Activated naive CD4-positive, alpha-beta T cell treated with anti-CD3 and anti-CD28 coated beads, Interleukin-2, amount 50 U/mL, for 24 hours (primary cell): ENCODE results near the gene MT3.
"Not testable (repeated sequence)": the region's sequence is repeated elsewhere in the genome, so short reads cannot be mapped to it uniquely, and the experiment has no call there.

Source experiments
- H3K27ac Mint-ChIP-seq: one replicate; pipeline ENCODE4 v1.8.0; 2021; ENCODE audit warnings: mild to moderate bottlenecking, mixed read lengths
- H3K27me3 Mint-ChIP-seq: one replicate; pipeline ENCODE4 v1.8.0; 2021; ENCODE audit warnings: mixed read lengths
- H3K36me3 Mint-ChIP-seq: one replicate; pipeline ENCODE4 v1.8.0; 2021; ENCODE audit warnings: mixed read lengths
- H3K4me1 Mint-ChIP-seq: one replicate; pipeline ENCODE4 v1.8.0; 2021; ENCODE audit warnings: mixed read lengths
- H3K4me3 Mint-ChIP-seq: one replicate; pipeline ENCODE4 v1.8.0; 2021; ENCODE audit warnings: mild to moderate bottlenecking, mixed read lengths
- H3K9me3 Mint-ChIP-seq: one replicate; pipeline ENCODE4 v1.8.0; 2021; ENCODE audit warnings: mixed read lengths

Gene MT3

DNA sequence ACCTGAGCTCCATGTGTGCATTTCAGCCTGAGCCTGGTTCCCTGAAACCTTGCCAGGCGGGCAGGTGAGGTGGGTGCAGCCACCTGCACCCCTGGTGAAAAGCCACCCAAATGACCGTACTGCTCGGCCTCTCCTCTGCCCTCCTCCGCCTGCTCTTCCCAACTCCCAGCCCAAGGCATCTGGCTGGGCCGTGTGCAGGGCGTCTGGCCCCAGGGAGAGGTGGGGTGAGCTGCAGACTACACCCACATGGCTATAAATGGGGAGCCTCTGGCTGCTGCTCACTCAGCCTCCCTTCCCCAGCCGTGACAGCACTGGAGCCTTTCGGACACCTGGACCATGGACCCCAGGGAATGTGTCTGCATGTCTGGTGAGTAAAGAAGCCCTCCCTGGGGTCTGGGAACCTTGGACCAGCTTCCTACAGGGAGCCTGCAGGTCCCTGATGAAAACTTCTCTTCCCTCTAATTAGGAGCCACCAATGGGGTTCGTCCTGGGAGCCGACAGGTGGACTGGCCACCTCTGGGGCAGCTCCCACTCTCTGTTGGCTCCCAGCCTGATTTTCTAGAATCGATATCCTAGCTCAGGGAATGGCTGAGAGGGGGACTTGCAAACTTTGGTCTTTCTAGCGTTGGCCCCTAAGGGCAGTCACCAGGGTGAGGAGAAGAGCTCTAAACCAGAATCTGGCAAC, 24.4 kb upstream of the MT3 start, which contains the start of gene MT4:
TSS of gene MT4 (plus strand) at position 281 of the 685 bp plus-strand sequence. CDS start at position 337, 56 bp downstream.
- peaks cover 2% of the 10 kb centered on the region for H3K27me3 Mint-ChIP-seq
- H3K4me3 Mint-ChIP-seq, result no peak within 1 kb of the TSS
- no peaks in the 10 kb centered on the region for H3K4me1 Mint-ChIP-seq
- H3K36me3 Mint-ChIP-seq, result no peaks in the 10 kb centered on the region
- peak within 1 kb of the TSS; percentile 72 for H3K27ac Mint-ChIP-seq
- H3K9me3 Mint-ChIP-seq, result no peaks in the 10 kb centered on the region

DNA sequence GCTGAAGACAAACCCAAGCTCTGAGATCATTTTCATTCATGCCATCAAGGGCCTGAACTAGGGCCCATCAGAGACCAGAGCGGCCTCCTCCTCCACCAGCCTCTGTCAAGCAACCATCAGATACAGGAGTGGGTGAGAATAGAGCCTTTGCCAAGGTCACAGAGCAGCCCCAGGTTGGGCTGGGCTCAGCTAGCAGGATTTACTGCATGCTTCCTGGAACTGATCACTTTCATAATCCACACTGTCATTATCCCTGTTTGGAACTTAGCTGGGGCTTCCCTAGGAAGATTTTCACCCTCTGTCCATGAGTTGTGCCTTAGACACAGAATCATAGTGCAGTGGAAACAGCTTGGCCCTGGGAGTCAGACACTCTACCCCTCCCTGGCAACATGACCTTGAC, 19.4 kb upstream of the MT3 start:
- Mint-ChIP-seq H3K27me3 (no peaks in the 10 kb centered on the region), H3K4me3 (no peak overlapping the region), H3K36me3 (no peaks in the 10 kb centered on the region), H3K9me3 (no peaks in the 10 kb centered on the region), H3K27ac (no peak overlapping the region), H3K4me1 (no peaks in the 10 kb centered on the region)

DNA sequence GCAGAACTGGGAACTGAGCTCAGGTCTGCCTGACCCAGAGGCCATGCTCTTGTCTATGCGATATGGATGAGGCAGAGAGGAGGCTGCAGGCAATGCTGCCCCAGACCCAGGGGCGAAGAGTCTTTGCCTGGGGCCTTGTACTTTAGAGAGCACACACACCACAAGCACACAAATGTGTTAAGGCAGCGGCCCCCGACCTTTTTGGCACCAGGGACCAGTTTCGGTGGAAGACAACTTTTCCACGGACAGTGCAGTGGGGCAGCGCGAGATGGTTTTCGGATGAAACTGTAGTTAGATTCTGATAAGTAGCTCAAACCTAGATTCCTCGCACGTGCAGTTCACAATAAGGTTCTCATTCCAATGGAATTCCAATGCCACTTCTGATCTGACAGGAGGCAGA, 17.8 kb upstream of the MT3 start:
- Mint-ChIP-seq H3K27ac (no peak overlapping the region), H3K4me1 (peaks cover under 1% of the 10 kb centered on the region), H3K27me3 (no peaks in the 10 kb centered on the region), H3K4me3 (no peak overlapping the region), H3K36me3 (no peaks in the 10 kb centered on the region), H3K9me3 (no peaks in the 10 kb centered on the region)

DNA sequence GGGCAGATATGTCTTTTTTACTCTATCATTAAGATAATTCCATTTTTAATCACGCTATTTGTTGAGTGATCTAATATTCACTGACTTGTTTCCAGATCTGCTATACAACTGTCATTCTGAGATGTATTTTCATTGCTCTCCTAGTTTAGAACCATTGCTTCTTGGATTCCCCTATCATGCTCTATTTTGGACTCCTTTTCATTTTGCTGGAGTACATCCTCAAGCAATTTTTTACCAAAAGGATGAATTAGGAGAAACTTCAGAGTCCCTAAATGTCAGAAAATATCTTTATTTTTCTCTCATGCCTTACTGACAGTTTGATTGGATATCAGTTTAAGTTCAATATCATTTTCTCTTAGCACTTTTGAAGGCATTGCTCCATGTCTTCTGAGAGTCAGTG, 14.7 kb upstream of the MT3 start:
- H3K4me1 Mint-ChIP-seq, result peaks cover 9% of the 10 kb centered on the region

DNA sequence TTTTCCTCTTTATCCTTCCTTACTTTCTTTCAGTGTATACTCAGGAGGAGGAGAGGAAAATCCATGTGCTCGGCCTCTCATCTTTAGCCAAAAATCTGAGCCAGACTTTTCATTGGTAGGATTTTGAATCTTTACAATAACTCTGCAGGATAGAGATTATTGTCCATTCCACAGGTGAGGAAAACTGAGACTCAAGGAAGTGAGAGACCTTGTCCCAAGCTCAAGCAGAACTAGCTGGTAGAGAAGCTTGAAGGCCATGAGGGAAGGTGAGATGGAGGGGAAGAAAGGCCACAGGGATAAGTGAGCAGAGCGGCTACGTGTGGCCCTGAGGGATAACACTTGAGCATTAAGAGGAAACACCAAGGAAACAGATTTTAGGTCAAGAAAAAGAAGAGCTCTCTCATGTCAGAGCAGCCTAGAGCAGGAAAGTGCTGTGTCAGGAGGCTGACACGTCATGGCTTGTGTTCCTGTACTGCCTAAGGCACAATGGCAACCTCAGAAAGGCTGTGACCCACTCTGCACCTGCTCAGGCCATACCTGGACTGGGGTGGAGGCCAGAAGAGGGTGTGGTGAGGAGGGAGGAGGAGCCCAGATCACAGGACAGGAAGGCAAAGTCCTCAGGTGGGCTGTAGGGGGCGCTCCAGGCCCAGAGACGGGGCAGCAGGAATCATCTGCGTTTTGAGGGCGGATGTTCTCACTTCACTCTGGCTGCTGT, 12.6 kb upstream of the MT3 start:
- no peaks in the 10 kb centered on the region for H3K36me3 Mint-ChIP-seq
- no peaks in the 10 kb centered on the region for H3K27me3 Mint-ChIP-seq
- no peak overlapping the region for H3K27ac Mint-ChIP-seq
- no peaks in the 10 kb centered on the region for H3K9me3 Mint-ChIP-seq
- H3K4me1 Mint-ChIP-seq, result peaks cover 9% of the 10 kb centered on the region
- no peak overlapping the region for H3K4me3 Mint-ChIP-seq

More for the DNA sequence above, 14.7 kb upstream of the MT3 start:
- Mint-ChIP-seq H3K27ac (no peak overlapping the region), H3K36me3 (no peaks in the 10 kb centered on the region), H3K27me3 (no peaks in the 10 kb centered on the region), H3K4me3 (no peak overlapping the region), H3K9me3 (no peaks in the 10 kb centered on the region)

DNA sequence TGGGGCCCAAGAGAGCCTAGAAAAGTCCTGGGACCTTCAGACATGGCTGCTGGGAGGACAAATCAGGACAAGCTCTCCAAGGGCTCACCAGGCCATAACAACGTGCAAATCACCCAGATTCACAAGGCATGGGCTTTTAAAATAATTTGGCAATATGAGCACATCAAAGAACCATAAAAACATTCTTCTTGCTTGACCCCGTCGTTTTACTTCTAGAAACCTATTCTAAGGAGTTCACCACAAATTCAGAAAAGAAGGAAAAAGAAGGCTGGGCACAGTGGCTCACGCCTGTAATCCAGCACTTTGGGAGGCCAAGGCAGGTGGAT, 12.1 kb upstream of the MT3 start:
- no peaks in the 10 kb centered on the region for H3K27me3 Mint-ChIP-seq
- no peaks in the 10 kb centered on the region for H3K9me3 Mint-ChIP-seq
- peaks cover 9% of the 10 kb centered on the region for H3K4me1 Mint-ChIP-seq
- no peaks in the 10 kb centered on the region for H3K36me3 Mint-ChIP-seq
- no peak overlapping the region for H3K27ac Mint-ChIP-seq
- H3K4me3 Mint-ChIP-seq, result no peak overlapping the region

DNA sequence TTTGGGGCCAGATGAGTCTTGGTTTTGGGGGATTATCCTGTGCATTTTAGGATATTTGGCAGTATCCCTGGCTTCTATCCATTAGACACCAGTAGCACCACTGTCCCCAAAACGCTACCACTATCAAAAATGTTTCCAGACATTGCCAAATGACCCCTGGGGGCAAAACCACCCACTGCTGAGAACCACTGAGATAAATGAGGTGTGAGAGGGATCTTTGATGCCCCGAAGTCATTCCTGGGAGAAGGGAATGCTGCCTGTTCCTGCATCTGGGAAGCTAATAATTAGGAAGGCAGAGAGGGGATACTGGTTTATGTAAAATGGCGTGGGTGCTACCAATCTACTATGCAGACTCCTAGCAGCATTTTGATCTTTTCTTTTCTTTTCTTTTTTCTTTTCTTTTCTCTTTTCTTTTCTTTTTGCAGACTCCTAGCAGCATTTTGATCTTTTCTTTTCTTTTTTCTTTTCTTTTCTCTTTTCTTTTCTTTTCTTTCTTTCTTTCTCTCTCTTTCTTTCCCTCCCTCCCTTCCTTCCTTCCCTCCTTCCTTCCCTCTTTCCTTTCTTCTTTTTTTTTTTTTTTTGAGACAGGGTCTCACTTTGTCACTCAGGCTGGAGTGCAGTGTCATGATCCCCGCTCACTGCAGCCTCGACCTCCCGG, 8.8 kb upstream of the MT3 start:
- no peak overlapping the region for H3K27ac Mint-ChIP-seq
- no peaks in the 10 kb centered on the region for H3K27me3 Mint-ChIP-seq
- H3K36me3 Mint-ChIP-seq, result no peaks in the 10 kb centered on the region
- no peak overlapping the region for H3K4me3 Mint-ChIP-seq
- H3K4me1 Mint-ChIP-seq, result peaks cover 9% of the 10 kb centered on the region
- H3K9me3 Mint-ChIP-seq, result no peaks in the 10 kb centered on the region

DNA sequence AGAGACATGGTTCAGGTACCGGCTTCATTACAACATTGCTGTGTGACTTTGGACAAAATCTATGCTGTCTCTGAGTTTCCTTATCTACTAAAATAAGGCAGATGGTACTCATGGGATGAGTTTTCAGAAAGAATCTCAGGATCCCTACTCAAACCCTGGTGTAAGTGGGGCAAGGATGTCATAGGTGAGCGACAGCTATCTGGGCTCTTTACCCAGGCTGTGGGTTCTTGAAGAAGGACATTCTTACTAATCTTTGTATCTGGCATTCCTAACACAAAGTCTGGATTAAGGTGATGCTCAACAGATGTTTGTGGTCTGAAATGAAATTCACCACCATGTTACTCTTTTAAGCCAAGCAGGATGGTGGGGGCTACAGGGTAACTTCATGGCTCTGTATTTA, 6.4 kb upstream of the MT3 start:
- not testable (repeated sequence) for H3K4me3 Mint-ChIP-seq, H3K27ac Mint-ChIP-seq, H3K9me3 Mint-ChIP-seq, H3K4me1 Mint-ChIP-seq, H3K36me3 Mint-ChIP-seq, H3K27me3 Mint-ChIP-seq

DNA sequence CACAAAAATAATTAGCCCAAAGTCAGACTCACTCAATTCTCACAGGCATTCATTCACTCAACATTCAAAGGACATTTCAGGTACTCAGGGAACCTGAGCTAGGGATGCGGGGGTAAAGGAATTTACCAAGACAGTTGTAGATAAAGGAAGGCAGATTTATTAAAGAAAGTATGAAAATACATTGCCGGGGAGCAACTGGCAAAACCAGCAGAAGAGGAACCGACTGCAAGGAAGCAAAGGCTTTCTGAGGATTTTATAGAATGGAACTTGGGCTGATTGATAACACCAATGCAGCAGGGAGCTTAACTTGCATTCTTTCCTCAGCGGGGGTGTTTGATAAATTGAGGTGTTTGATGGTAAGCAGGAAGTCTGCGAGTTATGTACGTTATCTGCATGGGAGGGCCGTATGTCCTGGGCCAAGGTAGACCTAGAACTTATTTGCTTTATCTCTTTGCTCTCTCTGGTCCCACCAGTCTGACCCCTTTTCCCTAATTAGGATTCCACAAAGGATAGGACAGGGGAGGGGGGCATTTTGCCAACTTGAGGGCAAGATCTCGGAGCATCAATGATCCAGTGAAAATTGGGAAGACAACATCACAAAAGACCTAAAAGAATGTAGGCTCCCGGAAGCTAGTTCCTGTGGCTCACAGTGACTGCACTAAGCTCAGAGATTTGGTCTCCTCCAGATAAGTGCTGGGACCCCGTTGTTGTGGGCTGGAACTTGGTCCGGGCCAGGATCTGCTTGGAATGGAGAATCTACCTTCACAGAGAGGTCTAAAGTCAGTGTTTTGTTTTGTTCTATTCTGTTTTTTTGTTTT, 5.8 kb upstream of the MT3 start:
- no peaks in the 10 kb centered on the region for H3K36me3 Mint-ChIP-seq
- peaks cover 3% of the 10 kb centered on the region for H3K27me3 Mint-ChIP-seq
- no peak overlapping the region for H3K27ac Mint-ChIP-seq
- H3K4me1 Mint-ChIP-seq, result no peaks in the 10 kb centered on the region
- no peak overlapping the region for H3K4me3 Mint-ChIP-seq
- no peaks in the 10 kb centered on the region for H3K9me3 Mint-ChIP-seq

DNA sequence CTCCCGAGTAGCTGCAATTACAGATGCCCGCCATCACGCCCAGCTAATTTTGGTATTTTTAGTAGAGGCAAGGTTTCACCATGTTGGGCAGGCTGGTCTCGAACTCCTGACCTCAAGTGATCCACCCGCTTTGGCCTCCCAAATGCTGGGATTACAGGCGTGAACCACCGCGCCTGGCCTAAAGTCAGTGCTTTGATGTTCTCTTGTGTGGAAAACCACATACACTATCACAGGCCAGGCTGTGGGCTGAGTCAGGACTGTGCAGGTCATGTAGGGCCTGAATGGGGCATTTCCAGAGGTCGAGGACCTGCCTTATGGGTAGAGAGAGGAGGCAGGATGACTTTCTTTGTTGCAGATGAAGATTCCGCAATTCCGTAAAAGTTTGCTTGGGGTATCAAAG, 5.1 kb upstream of the MT3 start:
- H3K9me3 Mint-ChIP-seq, result no peaks in the 10 kb centered on the region
- H3K4me1 Mint-ChIP-seq, result peaks cover 4% of the 10 kb centered on the region
- H3K27ac Mint-ChIP-seq, result no peak overlapping the region
- H3K4me3 Mint-ChIP-seq, result no peak overlapping the region
- peaks cover 5% of the 10 kb centered on the region for H3K27me3 Mint-ChIP-seq
- no peaks in the 10 kb centered on the region for H3K36me3 Mint-ChIP-seq

DNA sequence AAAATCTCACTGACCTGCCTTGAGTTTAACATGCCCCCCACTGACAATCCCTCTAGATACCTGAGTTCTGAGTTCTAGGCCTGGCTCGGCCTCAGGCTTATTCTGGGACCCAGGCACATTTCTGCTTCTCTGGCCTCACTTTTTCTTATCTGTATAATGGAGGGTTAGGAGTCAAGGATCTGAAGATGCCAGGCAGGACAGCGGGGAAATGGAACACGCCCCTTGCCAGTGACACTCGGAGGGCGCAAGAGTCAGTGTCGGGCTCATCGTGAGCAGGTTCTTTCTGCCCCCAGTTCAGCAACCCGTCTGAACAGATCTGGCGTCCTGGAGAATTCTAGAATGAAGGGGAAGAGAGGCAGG, 567 bp upstream of the MT3 start:
- Mint-ChIP-seq H3K27me3 (peaks cover 9% of the 10 kb centered on the region), H3K4me3 (peak overlapping the region; percentile 89), H3K36me3 (no peaks in the 10 kb centered on the region), H3K27ac (peak overlapping the region; percentile 55), H3K9me3 (no peaks in the 10 kb centered on the region), H3K4me1 (peaks cover 15% of the 10 kb centered on the region)

DNA sequence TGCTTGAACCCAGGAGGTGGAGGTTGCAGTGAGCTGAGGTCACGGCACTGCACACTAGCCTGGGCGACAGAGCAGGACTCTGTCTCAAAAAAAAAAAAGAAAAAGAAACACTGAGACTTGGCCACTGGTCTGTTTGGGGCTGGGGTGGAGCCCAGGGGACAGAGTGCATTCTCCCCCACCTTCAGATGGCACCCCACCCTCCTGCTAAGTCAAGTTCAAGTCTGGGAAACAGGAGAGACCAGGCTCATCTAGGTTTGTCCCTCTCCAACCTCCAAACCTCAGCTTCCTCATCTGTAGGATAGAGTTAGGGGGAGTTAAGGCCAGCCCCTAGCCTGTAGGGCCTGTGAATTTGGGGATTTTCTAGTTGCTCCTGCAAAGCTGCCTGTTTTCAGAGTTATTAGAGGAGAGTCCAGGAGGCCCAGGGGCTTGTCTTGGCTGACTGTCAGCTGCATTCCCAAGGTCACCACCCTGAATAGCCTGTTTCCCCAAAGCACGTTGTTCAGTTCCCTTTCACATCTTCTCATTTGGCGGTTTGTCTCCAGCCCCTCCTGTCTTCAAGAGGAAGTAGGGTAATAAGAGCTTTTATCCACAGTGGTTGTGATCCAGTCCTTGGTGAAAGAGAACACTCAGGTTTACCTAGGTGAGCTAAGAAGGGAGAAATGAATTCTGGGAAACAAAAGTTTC, 2.2 kb downstream of the MT3 start:
- Mint-ChIP-seq H3K4me1 (peaks cover 15% of the 10 kb centered on the region), H3K9me3 (no peaks in the 10 kb centered on the region), H3K4me3 (no peak overlapping the region), H3K27me3 (peaks cover 9% of the 10 kb centered on the region), H3K36me3 (no peaks in the 10 kb centered on the region), H3K27ac (no peak overlapping the region)

DNA sequence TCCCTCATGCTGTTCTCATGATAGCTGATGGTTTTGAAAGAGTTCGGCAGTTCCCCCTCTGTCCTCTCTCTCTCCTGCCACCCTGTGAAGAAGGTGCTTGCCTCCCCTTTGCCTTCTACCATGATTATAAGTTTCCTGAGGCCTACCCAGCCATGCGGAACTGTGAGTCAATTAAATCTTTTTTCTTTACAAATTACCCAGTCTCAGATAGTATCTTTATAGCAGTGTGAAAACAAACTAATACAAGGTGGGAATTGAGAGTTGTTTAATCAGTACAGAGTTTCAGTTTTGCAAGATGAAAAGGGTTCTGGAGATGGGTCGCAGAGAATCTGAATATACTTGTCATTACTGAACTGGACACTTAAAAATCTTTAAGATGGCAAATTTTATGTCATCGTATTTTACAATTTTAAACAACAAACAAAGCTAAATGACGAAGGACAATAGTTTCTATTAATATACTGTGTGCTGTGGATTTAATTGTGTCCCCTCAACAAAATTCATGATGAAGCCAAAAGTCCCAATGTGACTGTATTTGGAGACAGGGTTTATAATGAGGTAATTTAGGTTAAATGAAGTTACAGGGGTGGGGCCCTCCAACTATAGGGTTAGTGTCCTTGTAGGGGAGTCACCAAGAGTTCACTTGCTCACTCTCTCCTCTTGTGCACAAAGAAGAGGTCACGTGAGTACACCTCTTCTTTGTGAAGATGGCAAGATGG, 4.4 kb downstream of the MT3 start:
- Mint-ChIP-seq H3K4me3 (no peak overlapping the region), H3K4me1 (peaks cover 14% of the 10 kb centered on the region), H3K27ac (no peak overlapping the region), H3K36me3 (no peaks in the 10 kb centered on the region), H3K27me3 (peaks cover 6% of the 10 kb centered on the region), H3K9me3 (no peaks in the 10 kb centered on the region)

DNA sequence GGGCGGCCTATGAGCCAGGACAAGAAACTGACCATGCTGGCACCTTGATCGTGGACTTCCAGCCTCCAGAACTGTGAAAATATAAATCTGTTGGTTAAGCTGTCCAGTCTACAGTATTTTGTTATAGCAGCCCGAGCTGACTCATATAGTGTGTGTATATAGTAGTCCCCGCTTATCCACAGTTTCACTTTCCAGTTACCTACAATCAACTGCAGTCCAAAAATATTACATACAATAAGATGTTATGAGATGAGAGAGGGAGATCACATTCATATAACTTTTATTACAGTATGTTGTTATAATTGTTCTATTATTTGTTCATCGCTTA, 4.9 kb downstream of the MT3 start:
- no peaks in the 10 kb centered on the region for H3K9me3 Mint-ChIP-seq
- peaks cover 11% of the 10 kb centered on the region for H3K4me1 Mint-ChIP-seq
- no peaks in the 10 kb centered on the region for H3K36me3 Mint-ChIP-seq
- no peak overlapping the region for H3K27ac Mint-ChIP-seq
- peaks cover 4% of the 10 kb centered on the region for H3K27me3 Mint-ChIP-seq
- H3K4me3 Mint-ChIP-seq, result no peak overlapping the region
